ENCODE data around the gene BMP2K.

DNA sequence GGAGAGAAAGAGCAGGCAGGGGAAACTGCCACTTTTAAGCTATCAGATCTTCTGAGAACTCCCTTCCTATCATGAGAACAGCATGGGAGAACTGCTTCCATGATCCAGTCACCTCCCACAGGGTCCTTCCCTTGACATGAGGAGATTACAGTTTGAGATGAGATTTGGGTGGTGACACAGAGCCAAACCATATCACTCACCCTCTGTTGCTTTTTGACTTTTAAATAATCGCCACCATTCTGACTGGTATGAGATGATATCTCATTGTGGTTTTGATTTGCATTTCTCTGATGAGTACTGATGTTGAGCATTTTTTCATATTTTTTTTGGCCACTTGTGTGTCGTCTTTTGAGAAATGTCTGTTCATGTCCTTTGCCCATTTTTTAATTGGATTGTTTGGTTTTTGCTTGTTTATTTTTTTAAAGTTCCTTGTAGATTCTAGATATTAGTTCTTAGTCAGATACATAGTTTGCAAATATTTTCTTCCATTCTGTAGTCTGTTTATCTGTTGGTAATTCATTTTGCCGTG is 169.6 kb downstream of the BMP2K start:
- TF ChIP-seq CTCF (conservative IDR thresholded peaks at IDR 0.05; ENCODE audit: low read length) (no peak), EZH2phosphoT487 (IDR thresholded peaks at IDR 0.05; ENCODE audit: borderline replicate concordance, low read depth, low read length) (no peak)
